K562 (cell line): ENCODE measurements around the gene BRSK1. TPM values are rescaled to one million over a fixed set of nuclear protein-coding genes. Genes with fewer than 3 reads are reported as not detected.
A peak's percentile ranks its signal among the peaks of the same experiment; 100 is the strongest.

Experiments
- AFF1 ChIP-seq, 2 experiments: fragments of 450-650 bp; IDR thresholded peaks; 2 replicates each; pipeline ENCODE4 v1.6.1; 2018; ENCODE audit warnings: mild to moderate bottlenecking in 2 of 2, low read depth in 1 of 2; ENCODE audit not compliant: partially characterized antibody in 2 of 2
- CREB3L1 ChIP-seq: fragments of 450-650 bp; IDR thresholded peaks from 2 replicates; pipeline ENCODE4 v1.6.1; 2014; ENCODE audit warnings: low read depth, mild to moderate bottlenecking, moderate library complexity, borderline replicate concordance
- MEF2A ChIP-seq: IDR thresholded peaks from 2 replicates; pipeline ENCODE4 v1.6.1; 2011; ENCODE audit warnings: low read depth, mild to moderate bottlenecking, low read length, moderate library complexity; ENCODE audit not compliant: control insufficient read depth
- MTA2 ChIP-seq: fragments of 450-650 bp; IDR thresholded peaks from 2 replicates; pipeline ENCODE4 v1.6.1; 2016; ENCODE audit warnings: low read depth
- MYBL2 ChIP-seq, 2 experiments: fragments of 450-650 bp in 1 of 2; sonication (generic) in 1 of 2; formaldehyde crosslinking in 1 of 2; IDR thresholded peaks; 2 replicates each; pipeline versions ENCODE4 v1.6.1 to v1.8.1; 2017 to 2022; ENCODE audit warnings: borderline replicate concordance in 1 of 2, inconsistent platforms in 1 of 2, low read depth in 1 of 2, mild to moderate bottlenecking in 1 of 2, missing genetic modification reagents in 1 of 2, moderate library complexity in 1 of 2
- PML ChIP-seq: IDR thresholded peaks from 2 replicates; pipeline ENCODE4 v1.6.1; 2012; ENCODE audit warnings: low read length, inconsistent platforms
- PRPF4 ChIP-seq: fragments of 200-400 bp; formaldehyde crosslinking; IDR thresholded peaks from one replicate; pipeline ENCODE4 v1.6.1; 2017; ENCODE audit warnings: low read length, low read depth, mild to moderate bottlenecking; ENCODE audit not compliant: insufficient read depth, poor library complexity, severe bottlenecking
- RBBP5 ChIP-seq: fragments of 200-600 bp; sonication (generic); IDR thresholded peaks from 2 replicates; pipeline ENCODE4 v1.6.1; 2012; ENCODE audit warnings: borderline replicate concordance, mild to moderate bottlenecking, low read length, control low read depth, inconsistent platforms; ENCODE audit not compliant: insufficient read depth, poor library complexity, severe bottlenecking
- ZBTB34 ChIP-seq: fragments of 250-450 bp; sonication (Bioruptor Pico); IDR thresholded peaks from 2 replicates; pipeline ENCODE4 v1.8.0; 2021; ENCODE audit warnings: mild to moderate bottlenecking, moderate library complexity
- ZNF143 ChIP-seq: sonication (generic); formaldehyde crosslinking; IDR thresholded peaks from 2 replicates; pipeline ENCODE4 v1.9.0; 2022; ENCODE audit warnings: mild to moderate bottlenecking, missing genetic modification reagents
- ZNF592 ChIP-seq: fragments of 450-650 bp; IDR thresholded peaks from 2 replicates; pipeline ENCODE4 v1.6.1; 2017; ENCODE audit warnings: antibody characterized with exemption, mild to moderate bottlenecking
- ZNF696 ChIP-seq: fragments of 250-450 bp; sonication (Bioruptor Pico); conservative IDR thresholded peaks from 2 replicates; pipeline ENCODE4 v1.4.0; 2020; ENCODE audit warnings: mild to moderate bottlenecking, moderate library complexity
- polyA plus RNA-seq, 8 experiments: library from polyadenylated mRNA; depleted of rRNA in 4 of 8; stranded (reverse) in 5 of 8; unstranded in 3 of 8; fragments of >200 nt; fragmentation: Nextera tagmentation in 2 of 8; fragmentation: Illumina TruSeq in 1 of 8; extraction: Ambion mirVana in 2 of 8; extraction: Trizol in 1 of 8; gene quantifications; 2 replicates each; pipeline versions ENCODE4 v1.2.1 to v1.2.3, GENCODE V29; 2011 to 2014; ENCODE audit warnings: inconsistent platforms in 1 of 8, missing spikeins in 1 of 8
- total RNA-seq, 7 experiments: library from RNA; depleted of rRNA in 6 of 7; stranded (reverse); fragments of >200 nt in 6 of 7; fragmentation: Illumina TruSeq in 2 of 7; extraction: Trizol in 2 of 7; gene quantifications; 2 replicates each; pipeline versions ENCODE4 v1.2.1 to v1.2.3, GENCODE V29; 2011 to 2021; ENCODE audit warnings: low replicate concordance in 1 of 7

The BRSK1 gene
- total and polyA plus RNA-seq, 9 of the 15 experiments (the other 6 are each of a cell fraction or from before 2014, with no cell fraction given): 1.7 to 9.3 (median 3.8) TPM; not detected in 2

GRCh38 chr19:55304279-55304978 is 20.6 kb downstream of the BRSK1 start (continued):
- TF ChIP-seq ZNF592 (peak; percentile 78), PRPF4 (no peak), AFF1 (IDR thresholded peaks at IDR 0.05; ENCODE audit: low read depth in 1 of 2, partially characterized antibody in 2 of 2) (peak in 1 of 2 experiments; percentile 98), ZNF143 (peak; percentile 92), ZNF696 (CRISPR knock-in tag) (no peak), ZBTB34 (CRISPR knock-in tag) (no peak), MEF2A (no peak), CREB3L1 (peak; percentile 50; the same call in 1 of the 2 replicates), MYBL2 (IDR thresholded peaks at IDR 0.05; ENCODE audit: low read depth) (no peak), MYBL2 (CRISPR knock-in tag; IDR thresholded peaks at IDR 0.05; ENCODE audit: borderline replicate concordance) (no peak), PML (no peak), RBBP5 (no peak), MTA2 (no peak)
